ENCODE measurements around the gene KCNH2.

GRCh38 chr7:150914196-150914595 is 63.9 kb downstream of the KCNH2 start:
- TF ChIP-seq CTCF (IDR thresholded peaks at IDR 0.05) (no peak), POLR2A (IDR thresholded peaks at IDR 0.05) (no peak)
